Putamen (tissue), 1 donor: ENCODE data around the gene SREBF1.

Experiments used
- DNase-seq: peaks from one replicate; pipeline ENCODE4 v3.0.0-alpha.2; 2016; ENCODE audit warnings: low spot score

SREBF1 gene

GRCh38 chr17:17794382-17794781 lies 42.4 kb downstream of the SREBF1 start:
- DNase-seq = no peak

GRCh38 chr17:17793378-17794214 lies 43.2 kb downstream of the SREBF1 start:
- no peak for DNase-seq

GRCh38 chr17:17792551-17793377 lies 44.0 kb downstream of the SREBF1 start:
- no peak for DNase-seq

- DNase-seq = no peak
Observed at GRCh38 chr17:17792037-17792550, 44.7 kb downstream of the SREBF1 start.

- no peak for DNase-seq
Observed at GRCh38 chr17:17790637-17791464, 45.9 kb downstream of the SREBF1 start.

- no peak for DNase-seq
Observed at GRCh38 chr17:17789828-17790636, 46.8 kb downstream of the SREBF1 start.

- no peak for DNase-seq
Observed at GRCh38 chr17:17789410-17789809, 47.4 kb downstream of the SREBF1 start.

- no peak for DNase-seq
Observed at GRCh38 chr17:17788967-17789366, 47.8 kb downstream of the SREBF1 start.

GRCh38 chr17:17787568-17787967 lies 49.2 kb downstream of the SREBF1 start:
- no peak for DNase-seq

- no peak for DNase-seq
Observed at GRCh38 chr17:17786998-17787397, 49.8 kb downstream of the SREBF1 start.

GRCh38 chr17:17785407-17785806 lies 51.4 kb downstream of the SREBF1 start:
- no peak for DNase-seq

- DNase-seq = no peak
Observed at GRCh38 chr17:17784657-17785267, 52.0 kb downstream of the SREBF1 start.

- peak; percentile 80 for DNase-seq
Observed at GRCh38 chr17:17783825-17784656, 52.7 kb downstream of the SREBF1 start.

- peak; percentile 70 for DNase-seq
Observed at GRCh38 chr17:17783116-17783824, 53.5 kb downstream of the SREBF1 start.

- no peak for DNase-seq
Observed at GRCh38 chr17:17782523-17783115, 54.2 kb downstream of the SREBF1 start.

- DNase-seq = peak; percentile 92
Observed at GRCh38 chr17:17781591-17782496, 54.9 kb downstream of the SREBF1 start.

GRCh38 chr17:17780922-17781590 lies 55.7 kb downstream of the SREBF1 start:
- DNase-seq = peak; percentile 72
